K562 (cell line): Measurements from ENCODE around the gene NEB. TPM values are rescaled to one million over a fixed set of nuclear protein-coding genes. Genes with fewer than 3 reads are reported as not detected.
"Not testable (repeated sequence)": the region's sequence is repeated elsewhere in the genome, so short reads cannot be mapped to it uniquely, and the experiment has no call there.

Experiments used
- CEBPG ChIP-seq, 3 experiments: fragments of 200-800 bp in 1 of 3; sonication (Bioruptor generic) in 1 of 3; sonication (generic) in 1 of 3; formaldehyde crosslinking in 1 of 3; IDR thresholded peaks in 2 of 3; conservative IDR thresholded peaks in 1 of 3; 2 replicates each; pipeline versions ENCODE4 v1.6.1 to v1.8.0; 2016 to 2022; ENCODE audit warnings: missing compliant biosample characterization in 2 of 3, missing genetic modification characterization in 2 of 3, mild to moderate bottlenecking in 1 of 3, missing genetic modification reagents in 1 of 3
- EGR1 ChIP-seq: fragments of 450-650 bp; conservative IDR thresholded peaks from 2 replicates; pipeline ENCODE4 v1.6.1; 2017; ENCODE audit warnings: mild to moderate bottlenecking
- FOXA3 ChIP-seq, 2 experiments: fragments of 450-650 bp in 1 of 2; sonication (generic) in 1 of 2; formaldehyde crosslinking; IDR thresholded peaks in 1 of 2; conservative IDR thresholded peaks in 1 of 2; 2 replicates each; pipeline versions ENCODE4 v1.4.0 to v1.8.0; 2020 to 2022; ENCODE audit warnings: mild to moderate bottlenecking in 2 of 2, missing genetic modification reagents in 1 of 2
- FOXK2 ChIP-seq, 2 experiments: fragments of 450-650 bp; IDR thresholded peaks in 1 of 2; conservative IDR thresholded peaks in 1 of 2; 2 replicates each; pipeline ENCODE4 v1.6.1; 2016; ENCODE audit warnings: low read depth in 2 of 2, mild to moderate bottlenecking in 1 of 2
- L3MBTL2 ChIP-seq: fragments of 450-650 bp; IDR thresholded peaks from 2 replicates; pipeline ENCODE4 v1.6.1; 2016; ENCODE audit warnings: mild to moderate bottlenecking, moderate library complexity
- MAZ ChIP-seq, 2 experiments: fragments of 450-650 bp in 1 of 2; sonication (generic) in 1 of 2; formaldehyde crosslinking; IDR thresholded peaks in 1 of 2; conservative IDR thresholded peaks in 1 of 2; 2 replicates each; pipeline versions ENCODE4 v1.4.0 to v1.5.0; 2020; ENCODE audit warnings: mild to moderate bottlenecking in 1 of 2, missing genetic modification reagents in 1 of 2
- NR2C1 ChIP-seq, 2 experiments: fragments of 450-650 bp; IDR thresholded peaks; 2 replicates each; pipeline ENCODE4 v1.6.1; 2017; ENCODE audit warnings: mild to moderate bottlenecking in 2 of 2, antibody characterized with exemption in 1 of 2, inconsistent platforms in 1 of 2, missing compliant biosample characterization in 1 of 2, missing genetic modification characterization in 1 of 2
- PHF8 ChIP-seq: fragments of 200-600 bp; sonication (generic); IDR thresholded peaks from 2 replicates; pipeline ENCODE4 v1.6.1; 2012; ENCODE audit warnings: mixed run types, mild to moderate bottlenecking, inconsistent platforms, low read length, moderate library complexity, borderline replicate concordance
- RB1 ChIP-seq: fragments of 450-650 bp; IDR thresholded peaks from 2 replicates; pipeline ENCODE4 v1.6.1; 2017; ENCODE audit warnings: low read depth, mild to moderate bottlenecking
- SMARCE1 ChIP-seq: fragments of 450-650 bp; IDR thresholded peaks from 2 replicates; pipeline ENCODE4 v1.7.1; 2016; ENCODE audit warnings: mild to moderate bottlenecking
- SUPT5H ChIP-seq: fragments of 450-650 bp; IDR thresholded peaks from 2 replicates; pipeline ENCODE4 v1.6.1; 2016
- TOE1 ChIP-seq, 2 experiments: fragments of 450-650 bp in 1 of 2; sonication (generic) in 1 of 2; formaldehyde crosslinking in 1 of 2; IDR thresholded peaks; 2 replicates each; pipeline versions ENCODE4 v1.7.1 to v1.8.0; 2016 to 2022; ENCODE audit warnings: borderline replicate concordance in 2 of 2, mild to moderate bottlenecking in 2 of 2, antibody characterized with exemption in 1 of 2, inconsistent platforms in 1 of 2, low read depth in 1 of 2, missing genetic modification reagents in 1 of 2, moderate library complexity in 1 of 2
- ZBTB17 ChIP-seq: fragments of 450-650 bp; formaldehyde crosslinking; IDR thresholded peaks from 2 replicates; pipeline ENCODE4 v1.4.0; 2020; ENCODE audit warnings: mild to moderate bottlenecking
- ZNF766 ChIP-seq: fragments of 200-800 bp; sonication (Bioruptor generic); conservative IDR thresholded peaks from 2 replicates; pipeline ENCODE4 v1.6.1; 2016; ENCODE audit warnings: missing genetic modification characterization, missing compliant biosample characterization
- polyA plus RNA-seq, 8 experiments: library from polyadenylated mRNA; depleted of rRNA in 4 of 8; stranded (reverse) in 5 of 8; unstranded in 3 of 8; fragments of >200 nt; fragmentation: Nextera tagmentation in 2 of 8; fragmentation: Illumina TruSeq in 1 of 8; extraction: Ambion mirVana in 2 of 8; extraction: Trizol in 1 of 8; gene quantifications; 2 replicates each; pipeline versions ENCODE4 v1.2.1 to v1.2.3, GENCODE V29; 2011 to 2014; ENCODE audit warnings: inconsistent platforms in 1 of 8, missing spikeins in 1 of 8
- total RNA-seq, 7 experiments: library from RNA; depleted of rRNA in 6 of 7; stranded (reverse); fragments of >200 nt in 6 of 7; fragmentation: Illumina TruSeq in 2 of 7; extraction: Trizol in 2 of 7; gene quantifications; 2 replicates each; pipeline versions ENCODE4 v1.2.1 to v1.2.3, GENCODE V29; 2011 to 2021; ENCODE audit warnings: low replicate concordance in 1 of 7

Gene NEB
- total and polyA plus RNA-seq, 9 of the 15 experiments (the other 6 are each of a cell fraction or from before 2014, with no cell fraction given): 1.7 to 3.8 (median 2.9) TPM

- TF ChIP-seq MAZ (CRISPR knock-in tag; conservative IDR thresholded peaks at IDR 0.05 in 1 of 2, IDR thresholded peaks at IDR 0.05 in 1 of 2) (0 out of 4 replicates have a peak, but pooled peaks have one; percentile 13 to 35), FOXA3 (CRISPR knock-in tag; conservative IDR thresholded peaks at IDR 0.05 in 1 of 2, IDR thresholded peaks at IDR 0.05 in 1 of 2) (0 out of 4 replicates have a peak, but pooled peaks of 1 of the 2 experiments have one; percentile 40), CEBPG (tag; conservative IDR thresholded peaks at IDR 0.05 in 1 of 2, IDR thresholded peaks at IDR 0.05 in 1 of 2) (0 out of 4 replicates have a peak, but pooled peaks of 1 of the 2 experiments have one; percentile 28), NR2C1 (tag; IDR thresholded peaks at IDR 0.05) (0 out of 2 replicates have a peak, but pooled peaks have one; percentile 40), ZNF766 (CRISPR knock-in tag) (0 out of 2 replicates have a peak, but pooled peaks have one; percentile 18), ZBTB17 (CRISPR knock-in tag) (0 out of 2 replicates have a peak, but pooled peaks have one; percentile 36), TOE1 (IDR thresholded peaks at IDR 0.05; ENCODE audit: borderline replicate concordance) (0 out of 2 replicates have a peak, but pooled peaks have one; percentile 24), RB1 (0 out of 2 replicates have a peak, but pooled peaks have one; percentile 15), EGR1 (peak; percentile 64), SUPT5H (peak; percentile 61), L3MBTL2 (peak; percentile 88), PHF8 (peak; percentile 33; the same call in 1 of the 2 replicates), SMARCE1 (peak; percentile 35; the same call in 1 of the 2 replicates), FOXK2 (conservative IDR thresholded peaks at IDR 0.05 in 1 of 2, IDR thresholded peaks at IDR 0.05 in 1 of 2; ENCODE audit: low read depth in 2 of 2) (peak; percentile 41 to 64; a peak in 2 of 4 replicates)
- TF ChIP-seq CEBPG (CRISPR knock-in tag; IDR thresholded peaks at IDR 0.05); NR2C1 (IDR thresholded peaks at IDR 0.05); TOE1 (CRISPR knock-in tag; IDR thresholded peaks at IDR 0.05; ENCODE audit: borderline replicate concordance, low read depth): not testable (repeated sequence)
Measured at GRCh38 chr2:151704480-151704961, 29.8 kb downstream of the NEB start (continued).
